Bronchial epithelial cell (primary cell): ENCODE results near the gene SHISA9. TPM values are rescaled to one million over a fixed set of nuclear protein-coding genes. Genes with fewer than 3 reads are reported as not detected.

Experiments used
- DNase-seq: peaks from one replicate; pipeline ENCODE4 v3.0.0-alpha.2; 2010; ENCODE audit warnings: low read depth
- FAIRE-seq: peaks from 2 replicates; lab custom pipeline; 2011; peaks lifted over from hg19 to GRCh38; lab: Jason Lieb, UNC
- H3K27me3 ChIP-seq: 2 replicates; pipeline ENCODE4 v1.5.1; 2011; ENCODE audit warnings: low read length; ENCODE audit not compliant: control insufficient read depth, insufficient read depth
- H3K36me3 ChIP-seq: 2 replicates; pipeline ENCODE4 v1.5.1; 2011; ENCODE audit warnings: low read length; ENCODE audit not compliant: control insufficient read depth, insufficient read depth
- H3K4me3 ChIP-seq: 2 replicates; pipeline ENCODE4 v1.5.1; 2011; ENCODE audit warnings: mild to moderate bottlenecking, low read depth, low read length, control low read depth
- total RNA-seq: library from RNA; depleted of rRNA; stranded (reverse); fragments of >200 nt; gene quantifications from 2 replicates; pipeline ENCODE4 v1.2.1, GENCODE V29; 2014
- TF ChIP-seq, protein P1 (sequence below): IDR thresholded peaks from 2 replicates; pipeline ENCODE4 v1.5.1; 2011; ENCODE audit warnings: mild to moderate bottlenecking, moderate library complexity, low read length, control low read depth, inconsistent platforms; ENCODE audit not compliant: insufficient read depth, severe bottlenecking

SHISA9 gene
- total RNA-seq, 1 donor from 2014 or later = under 0.01 TPM

DNA sequence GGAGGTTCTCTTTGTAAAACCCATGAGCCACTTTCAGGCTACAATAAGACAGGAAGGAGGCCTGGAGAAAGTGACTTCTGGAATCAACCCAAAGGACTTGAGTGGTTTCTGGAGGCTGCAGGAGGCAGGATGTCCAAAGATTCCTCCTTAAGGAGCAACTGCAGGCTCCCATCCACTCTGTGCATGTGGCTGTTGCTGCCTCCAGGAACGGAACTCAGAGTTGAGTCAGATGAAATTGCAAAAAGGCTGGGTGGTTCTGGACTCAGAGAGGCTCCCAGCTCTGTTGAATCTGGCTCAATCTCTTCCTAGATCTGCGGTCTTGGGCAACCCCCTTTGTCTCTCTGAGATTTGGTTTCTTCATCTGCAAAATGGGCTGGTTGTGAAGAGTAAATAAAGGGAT is 197.1 kb downstream of the SHISA9 start:
- DNase-seq = no peak

DNA sequence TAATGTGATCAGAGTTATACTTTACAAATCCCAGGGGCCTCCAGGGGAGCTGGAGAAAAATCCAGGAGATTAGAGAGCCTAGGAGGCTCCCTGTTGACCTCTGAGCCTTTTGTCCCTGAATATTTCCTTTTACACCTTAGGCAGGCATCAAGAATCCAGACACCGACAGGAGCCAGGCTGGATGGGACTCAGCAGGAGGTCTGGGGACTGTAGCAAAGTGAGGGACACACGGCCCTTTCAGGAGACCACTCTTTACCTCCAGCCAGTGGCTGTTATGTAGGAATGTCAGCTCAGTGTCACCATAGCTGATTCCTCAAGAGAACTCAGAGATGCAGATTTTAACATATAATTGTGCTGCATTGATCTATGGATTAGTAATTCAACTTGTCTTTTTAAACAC is 198.4 kb downstream of the SHISA9 start:
- Histone ChIP-seq H3K27me3 (no peaks in the 10 kb centered on the region), H3K4me3 (no peak overlapping the region), H3K36me3 (no peaks in the 10 kb centered on the region)
- TF ChIP-seq, protein P1, sequence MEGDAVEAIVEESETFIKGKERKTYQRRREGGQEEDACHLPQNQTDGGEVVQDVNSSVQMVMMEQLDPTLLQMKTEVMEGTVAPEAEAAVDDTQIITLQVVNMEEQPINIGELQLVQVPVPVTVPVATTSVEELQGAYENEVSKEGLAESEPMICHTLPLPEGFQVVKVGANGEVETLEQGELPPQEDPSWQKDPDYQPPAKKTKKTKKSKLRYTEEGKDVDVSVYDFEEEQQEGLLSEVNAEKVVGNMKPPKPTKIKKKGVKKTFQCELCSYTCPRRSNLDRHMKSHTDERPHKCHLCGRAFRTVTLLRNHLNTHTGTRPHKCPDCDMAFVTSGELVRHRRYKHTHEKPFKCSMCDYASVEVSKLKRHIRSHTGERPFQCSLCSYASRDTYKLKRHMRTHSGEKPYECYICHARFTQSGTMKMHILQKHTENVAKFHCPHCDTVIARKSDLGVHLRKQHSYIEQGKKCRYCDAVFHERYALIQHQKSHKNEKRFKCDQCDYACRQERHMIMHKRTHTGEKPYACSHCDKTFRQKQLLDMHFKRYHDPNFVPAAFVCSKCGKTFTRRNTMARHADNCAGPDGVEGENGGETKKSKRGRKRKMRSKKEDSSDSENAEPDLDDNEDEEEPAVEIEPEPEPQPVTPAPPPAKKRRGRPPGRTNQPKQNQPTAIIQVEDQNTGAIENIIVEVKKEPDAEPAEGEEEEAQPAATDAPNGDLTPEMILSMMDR = no peak
- DNase-seq = no peak
- no peak for FAIRE-seq

More for the DNA sequence above, 197.1 kb downstream of the SHISA9 start:
- no peak for FAIRE-seq
- Histone ChIP-seq H3K27me3 (no peaks in the 10 kb centered on the region), H3K36me3 (no peaks in the 10 kb centered on the region), H3K4me3 (no peak overlapping the region)
- TF ChIP-seq, protein P1 = no peak

DNA sequence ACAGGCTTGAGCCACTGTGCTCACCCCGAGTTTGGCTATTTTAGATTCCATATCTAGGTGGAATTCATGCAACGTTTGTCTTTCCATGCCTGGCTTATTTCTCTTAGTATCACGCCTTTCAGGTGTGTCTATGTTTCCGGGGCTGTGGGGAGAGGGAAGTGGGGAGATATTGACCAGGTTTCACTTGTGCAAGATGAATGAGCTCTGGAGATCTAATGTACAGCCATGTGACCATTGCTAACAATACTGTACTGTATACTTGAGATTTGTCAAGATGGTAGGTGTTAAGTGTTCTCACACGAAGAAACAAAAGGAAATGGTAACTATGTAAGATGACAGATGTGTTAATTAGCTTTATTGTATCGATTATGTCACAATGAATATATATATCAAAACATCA is 199.6 kb downstream of the SHISA9 start:
- no peaks in the 10 kb centered on the region for H3K36me3 ChIP-seq

DNA sequence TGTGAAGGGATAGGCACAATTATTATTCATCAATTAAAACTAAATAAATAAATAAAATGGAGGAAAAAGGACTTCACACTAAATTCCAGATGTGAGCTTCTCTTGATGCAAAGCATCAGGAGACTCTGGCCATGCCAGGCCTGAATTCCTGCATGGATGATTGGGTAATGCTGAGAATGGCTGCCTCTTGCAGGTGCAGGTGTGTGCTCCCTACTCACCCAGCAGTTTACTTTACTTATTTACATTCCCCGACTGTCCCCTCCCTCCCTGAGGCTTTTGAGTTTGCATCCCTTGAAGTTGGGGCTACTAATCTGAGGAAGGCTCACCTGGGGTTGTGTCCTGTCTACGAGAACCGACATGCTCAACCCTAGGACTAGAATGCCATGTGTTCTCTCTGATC is 200.4 kb downstream of the SHISA9 start:
- TF ChIP-seq, protein P1 = no peak
- DNase-seq (no peak), FAIRE-seq (no peak)
- no peak overlapping the region for H3K4me3 ChIP-seq
- H3K27me3 ChIP-seq = no peaks in the 10 kb centered on the region
- H3K36me3 ChIP-seq = no peaks in the 10 kb centered on the region

More for the DNA sequence above, 199.6 kb downstream of the SHISA9 start:
- FAIRE-seq = no peak
- H3K4me3 ChIP-seq = no peak overlapping the region
- H3K27me3 ChIP-seq = no peaks in the 10 kb centered on the region
- DNase-seq = no peak
- TF ChIP-seq, protein P1 = no peak

DNA sequence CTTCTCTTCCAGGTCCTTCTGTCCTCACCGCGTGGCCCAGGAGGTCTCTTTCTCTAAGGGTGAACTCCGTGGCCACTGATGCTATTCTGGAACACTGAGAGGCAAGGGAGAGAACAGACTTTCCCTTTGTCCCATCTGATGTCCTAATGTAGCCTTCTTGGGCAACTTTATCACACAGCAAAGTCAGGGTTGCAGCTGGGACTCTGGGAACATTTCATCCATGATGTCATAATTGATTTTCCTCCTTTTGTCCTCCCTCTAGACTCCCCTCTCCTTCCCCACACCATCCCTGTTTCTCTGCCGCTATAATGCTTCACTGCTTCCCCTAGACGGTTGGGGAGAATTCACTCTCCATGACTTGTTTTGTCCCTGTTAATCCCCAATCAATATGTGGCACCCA is 201.0 kb downstream of the SHISA9 start:
- TF ChIP-seq, protein P1 = no peak
- no peaks in the 10 kb centered on the region for H3K27me3 ChIP-seq
- FAIRE-seq (no peak), DNase-seq (no peak)
- no peak overlapping the region for H3K4me3 ChIP-seq
- no peaks in the 10 kb centered on the region for H3K36me3 ChIP-seq

DNA sequence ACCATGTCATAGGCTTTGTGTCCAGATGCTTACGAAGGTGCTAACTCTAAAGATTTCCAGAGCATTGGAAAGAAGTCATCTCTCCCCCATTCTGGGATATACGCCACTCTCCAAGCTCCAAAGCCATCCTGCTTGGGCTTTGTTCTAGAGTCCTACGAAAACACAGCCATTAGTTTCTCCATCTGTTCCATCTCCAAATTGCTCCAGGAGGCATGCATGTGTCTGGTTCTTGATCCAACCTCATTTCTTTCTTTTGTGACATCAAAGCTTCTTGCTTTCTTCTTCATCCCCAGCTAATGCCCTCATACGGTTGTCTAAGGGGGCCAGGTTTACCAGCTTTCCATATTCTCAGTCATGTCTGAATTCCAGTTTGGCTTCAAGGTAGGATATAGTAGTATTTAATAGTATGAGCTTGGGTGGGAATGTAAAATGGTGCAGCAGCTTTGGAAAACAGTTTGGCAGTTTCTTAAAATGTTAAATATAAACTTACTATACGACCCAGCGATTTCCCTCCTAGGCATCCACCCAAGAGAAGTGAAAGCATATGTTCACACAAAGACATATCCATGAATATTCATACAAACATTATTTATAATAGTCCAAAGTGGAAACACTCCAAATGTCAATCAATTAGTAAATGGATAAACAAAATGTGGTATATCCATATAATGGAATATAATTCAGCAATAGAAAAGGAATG is 202.6 kb downstream of the SHISA9 start:
- H3K27me3 ChIP-seq = no peaks in the 10 kb centered on the region
- H3K4me3 ChIP-seq = no peak overlapping the region
- DNase-seq (no peak), FAIRE-seq (no peak)
- no peaks in the 10 kb centered on the region for H3K36me3 ChIP-seq
- TF ChIP-seq, protein P1 = no peak
